Medulla oblongata (tissue), 1 donor: ENCODE measurements around the gene PPP1R1B.

Source experiments
- DNase-seq: peaks from one replicate; pipeline ENCODE4 v3.0.0-alpha.2; 2015; ENCODE audit errors: extremely low spot score

PPP1R1B gene

GRCh38 chr17:39615434-39615833, 11.3 kb upstream of the PPP1R1B start:
- DNase-seq = no peak

DNA sequence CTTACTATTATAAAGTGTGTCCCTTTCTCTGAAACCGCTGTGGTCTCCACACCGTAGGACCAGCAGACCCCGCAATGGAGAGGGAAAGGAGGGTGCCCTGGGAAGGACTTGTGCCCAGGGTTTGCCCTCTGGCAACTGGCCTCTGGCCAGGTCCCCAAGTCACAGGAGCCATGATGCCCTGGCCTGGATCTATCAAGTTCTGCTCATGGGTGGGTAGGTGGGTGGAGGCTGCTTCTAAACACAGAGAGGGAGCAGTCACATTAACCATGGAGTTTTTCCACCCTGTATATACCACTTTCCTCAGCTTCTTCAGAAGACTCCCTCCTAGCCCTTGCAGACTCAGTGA, 9.7 kb upstream of the PPP1R1B start:
- no peak for DNase-seq

GRCh38 chr17:39617446-39618245, 9.1 kb upstream of the PPP1R1B start:
- no peak for DNase-seq

DNA sequence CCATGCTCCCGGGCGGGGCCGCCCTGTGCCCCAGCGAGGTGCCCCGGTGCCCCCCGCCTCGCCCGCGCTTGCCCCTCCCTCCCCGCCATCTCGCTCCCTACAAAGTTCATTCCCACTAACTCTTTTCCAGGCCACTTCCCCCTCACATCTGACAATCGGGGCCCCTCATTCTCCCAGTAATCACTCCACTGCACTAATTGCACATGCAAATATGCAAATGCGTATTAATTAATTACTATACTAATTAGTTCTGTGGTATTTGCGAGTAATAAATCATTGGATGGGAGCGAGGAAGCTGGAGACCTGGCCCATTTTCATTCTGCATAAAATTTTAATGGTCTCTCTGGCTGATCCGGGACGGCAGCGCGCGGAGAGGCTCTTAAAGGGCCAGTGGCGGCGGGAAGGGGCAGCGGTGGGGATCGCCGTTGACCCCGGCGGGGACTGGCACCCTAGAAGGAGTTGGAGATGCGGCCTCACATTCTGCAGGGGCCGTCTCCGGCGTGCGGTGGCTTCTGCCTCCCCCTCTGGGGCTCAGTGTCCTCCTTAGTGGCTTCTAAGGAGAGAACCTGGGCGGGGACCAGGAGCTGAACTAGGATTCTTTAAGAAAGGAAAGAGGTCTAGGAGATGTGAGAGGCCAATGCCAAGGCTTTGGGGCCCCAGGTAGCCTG, 8.4 kb upstream of the PPP1R1B start:
- DNase-seq = no peak

DNA sequence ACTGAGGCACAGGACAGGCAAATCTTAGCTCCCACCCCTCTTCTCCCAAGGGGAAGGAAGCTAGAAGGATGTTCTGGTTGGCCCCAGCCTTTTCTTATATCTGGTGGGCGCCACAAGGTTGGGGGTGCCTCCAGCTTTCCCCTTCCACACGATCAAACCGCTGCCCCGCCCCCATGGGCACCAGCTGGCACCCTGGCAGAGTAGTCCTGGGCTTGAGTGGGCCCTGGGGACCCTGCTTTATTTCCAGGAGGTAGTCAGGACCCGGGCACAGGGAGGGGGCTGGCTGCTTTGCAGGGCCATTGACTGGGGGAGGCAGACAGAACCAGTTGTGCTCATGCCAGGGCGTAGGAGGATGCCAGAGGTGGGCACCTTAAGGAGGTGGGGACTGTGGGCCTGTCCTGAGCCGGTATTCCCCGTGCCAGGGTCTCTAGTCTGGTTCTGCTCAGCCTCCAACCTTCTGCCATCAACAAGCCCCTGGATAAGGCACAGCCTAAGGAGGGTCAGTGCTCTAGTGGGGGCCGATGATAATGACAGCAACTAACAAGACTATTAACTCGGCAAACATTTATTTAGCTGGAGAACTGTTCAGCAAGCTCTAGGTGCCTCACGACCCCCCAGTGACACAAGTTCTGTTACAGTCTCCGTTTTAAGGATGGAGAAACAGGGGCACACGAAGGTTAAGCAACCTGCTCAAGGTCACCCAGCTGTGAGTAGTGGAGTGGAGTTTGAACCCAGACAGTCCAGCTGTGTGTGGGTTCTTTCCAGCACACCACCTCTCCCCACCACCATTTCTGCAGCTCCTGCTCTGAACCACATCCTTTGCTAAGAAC, 7.6 kb upstream of the PPP1R1B start:
- DNase-seq = no peak

DNA sequence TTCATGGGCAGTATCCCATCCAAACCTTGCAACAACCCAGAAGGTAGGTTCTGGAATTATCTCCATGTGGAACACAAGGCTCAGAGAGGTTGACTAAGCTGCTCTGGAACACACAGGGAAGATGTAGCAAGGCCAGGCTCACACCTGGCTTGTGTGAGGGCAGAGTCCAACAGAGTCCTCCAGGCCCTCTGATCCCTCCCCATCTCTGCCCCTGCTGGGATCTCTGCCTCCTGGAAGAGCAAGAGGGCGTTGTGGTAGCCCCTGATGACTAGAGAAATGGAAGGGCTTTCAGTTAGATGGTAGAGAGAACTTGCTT, 7.0 kb upstream of the PPP1R1B start:
- DNase-seq = no peak

DNA sequence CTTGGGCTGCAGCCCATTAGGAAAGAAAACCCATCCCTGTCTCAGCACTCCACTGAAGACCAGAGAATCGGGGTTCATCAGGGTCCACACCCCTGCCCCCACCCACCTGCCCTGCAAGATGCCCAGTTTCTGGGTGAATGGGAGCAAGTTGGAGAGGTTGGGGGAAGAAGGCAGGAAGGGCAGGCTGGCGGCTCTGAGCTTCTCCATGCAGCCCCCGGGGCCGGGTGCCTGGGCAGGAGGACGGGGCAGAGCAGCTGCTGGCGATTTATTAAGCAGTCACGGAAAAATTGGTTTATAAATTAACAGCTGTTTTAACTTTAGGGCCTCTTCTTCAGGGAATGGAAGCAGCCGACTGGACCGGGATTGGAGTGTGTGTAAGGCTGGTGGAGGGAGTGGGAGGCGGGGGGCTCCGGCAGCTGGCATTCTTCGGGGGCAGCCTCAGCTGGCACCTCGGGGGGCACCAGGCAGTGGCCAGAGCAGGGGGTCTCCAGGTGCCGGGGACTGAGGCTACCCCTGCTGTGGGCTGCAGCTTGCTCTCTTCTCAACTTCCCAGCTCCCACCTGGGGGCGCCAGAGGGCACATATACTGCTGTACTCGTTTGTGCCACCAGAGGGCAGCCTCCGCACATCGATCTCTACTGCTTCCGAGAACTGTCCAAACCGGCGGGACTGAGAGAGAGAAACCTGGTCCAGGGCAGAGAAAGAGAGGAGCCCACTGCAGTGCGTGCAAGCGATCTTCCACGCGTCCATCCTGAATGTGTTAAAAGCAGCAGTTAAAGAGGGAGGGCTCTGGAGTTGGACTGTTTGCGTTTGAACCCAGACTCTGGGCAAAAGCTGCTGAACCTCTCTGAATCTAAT, 5.0 kb upstream of the PPP1R1B start:
- DNase-seq = peak; percentile 93

DNA sequence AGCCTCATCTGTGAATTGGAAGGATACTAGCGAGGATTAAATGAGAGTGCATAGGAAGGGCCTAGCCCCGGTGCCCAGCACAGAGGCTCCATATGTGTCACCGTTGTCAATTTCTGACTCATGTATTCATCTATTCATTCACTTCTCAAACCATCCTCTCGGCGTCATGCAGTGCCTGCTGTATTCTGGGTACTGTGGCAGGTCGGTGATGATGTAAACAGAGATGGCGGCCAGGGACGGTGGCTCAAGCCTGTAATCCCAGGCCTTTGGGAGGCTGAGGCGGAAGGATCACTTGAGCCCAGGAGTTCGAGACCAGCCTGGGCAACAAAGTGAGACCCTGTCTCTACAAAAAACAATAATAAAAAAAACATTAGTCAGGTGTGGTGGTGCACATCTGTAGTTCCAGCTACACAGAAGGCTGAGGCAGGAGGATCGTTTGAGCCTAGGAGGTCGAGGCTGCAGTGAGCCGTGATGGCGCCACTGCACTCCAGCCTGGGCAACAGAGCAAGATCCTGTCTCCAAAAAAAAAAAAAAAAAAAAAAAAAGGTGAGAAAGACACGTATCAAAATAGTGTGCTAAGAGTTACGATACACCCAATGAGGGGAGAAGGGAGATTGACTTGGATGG, 4.3 kb upstream of the PPP1R1B start:
- no peak for DNase-seq

DNA sequence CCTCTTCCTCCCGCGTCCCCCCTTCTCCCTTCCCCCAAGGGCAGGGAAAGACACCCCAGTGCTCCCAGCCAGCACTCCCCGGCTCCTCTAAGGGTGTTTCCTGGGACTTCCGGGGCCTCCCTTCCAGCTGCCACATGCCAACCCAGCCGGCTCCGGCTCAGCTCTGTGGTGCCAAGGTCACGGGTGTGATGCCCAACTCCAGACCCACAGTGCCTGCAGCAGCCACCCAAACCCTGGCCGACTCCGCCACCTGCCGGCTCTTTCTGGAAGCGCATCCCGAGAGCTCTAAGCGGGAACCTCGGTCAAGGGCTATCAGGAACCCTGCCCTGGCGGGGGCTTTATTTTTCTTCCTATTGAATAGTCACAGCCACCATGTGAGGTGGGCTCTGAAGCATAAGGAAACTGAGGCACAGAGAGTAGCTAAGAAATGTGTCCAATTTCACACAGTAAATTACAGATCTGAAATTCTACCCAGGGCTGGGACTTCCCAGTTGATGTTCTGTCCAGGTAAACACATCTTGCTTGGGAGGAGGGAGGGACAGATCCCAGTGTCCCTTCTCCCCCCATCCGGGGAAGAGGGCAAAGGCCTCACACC, 3.3 kb upstream of the PPP1R1B start:
- peak; percentile 89 for DNase-seq

DNA sequence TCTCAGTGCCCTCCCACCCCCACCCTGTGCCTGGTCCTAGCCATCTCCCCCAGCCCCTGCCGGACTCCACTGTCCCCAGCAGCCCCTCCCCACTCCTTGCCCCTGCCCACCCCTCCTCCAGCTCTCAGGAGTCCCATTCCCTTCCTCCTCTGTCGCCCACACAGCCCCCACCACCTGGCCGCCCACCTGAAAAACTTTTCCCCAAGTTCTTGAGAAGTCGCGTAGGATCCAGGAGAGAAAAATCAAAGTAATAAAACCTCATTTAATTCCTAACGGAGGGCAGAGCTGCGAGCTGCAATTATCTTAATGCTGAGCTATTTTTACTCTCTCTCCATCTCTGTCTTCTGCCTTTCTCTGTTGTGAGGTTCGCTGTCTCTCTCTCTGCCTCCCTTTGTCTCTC, 2.4 kb upstream of the PPP1R1B start:
- DNase-seq = no peak

GRCh38 chr17:39625198-39625785, 1.5 kb upstream of the PPP1R1B start:
- no peak for DNase-seq

- no peak for DNase-seq
Observed at GRCh38 chr17:39627047-39627711, 427 bp downstream of the PPP1R1B start.

- no peak for DNase-seq
Observed at GRCh38 chr17:39627712-39628516, 1.2 kb downstream of the PPP1R1B start.

GRCh38 chr17:39628655-39629493, 2.1 kb downstream of the PPP1R1B start:
- DNase-seq = no peak

DNA sequence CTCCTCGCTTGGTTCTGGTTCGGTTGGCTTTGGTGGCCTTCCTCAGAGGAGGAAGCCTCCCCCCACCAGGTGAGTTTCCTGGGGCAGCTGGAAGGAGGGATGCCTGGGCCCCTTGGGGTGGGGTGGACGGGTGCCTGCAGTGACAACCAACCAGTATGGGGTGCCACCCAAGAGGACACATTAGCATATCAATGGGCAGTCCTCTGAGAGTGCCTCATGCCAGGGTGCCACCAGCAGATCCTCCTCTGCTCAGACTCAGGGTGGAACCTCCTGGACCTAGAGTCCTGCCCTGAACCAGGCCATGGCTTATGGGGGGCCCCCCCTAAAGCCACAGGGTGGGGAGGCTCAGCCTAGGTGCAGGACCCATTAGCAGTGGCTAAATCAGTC, 2.7 kb downstream of the PPP1R1B start:
- DNase-seq = no peak

DNA sequence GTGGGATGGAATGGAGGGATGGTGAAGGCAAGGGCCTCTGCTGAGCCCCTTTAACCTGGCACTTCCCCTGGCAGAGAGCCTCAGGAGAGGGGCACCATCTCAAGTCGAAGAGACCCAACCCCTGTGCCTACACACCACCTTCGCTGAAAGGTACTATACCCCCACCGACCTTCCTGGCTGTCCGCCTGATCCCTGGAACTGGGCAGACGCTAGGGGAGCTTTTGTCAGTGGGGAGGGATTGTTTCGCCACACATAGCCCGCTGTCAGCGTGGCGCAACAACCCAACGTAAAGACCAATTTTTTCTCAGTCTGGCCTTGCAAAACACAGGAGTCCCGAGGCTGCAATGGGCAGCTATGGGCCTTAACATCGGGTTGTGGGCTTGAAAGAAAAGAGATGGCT, 3.1 kb downstream of the PPP1R1B start:
- DNase-seq = no peak

GRCh38 chr17:39631403-39631802, 4.7 kb downstream of the PPP1R1B start:
- DNase-seq = no peak
